PFSK-1 (cell line): ENCODE measurements around the gene EPB41L4B.

Source experiments
- FOXP2 ChIP-seq: optimal IDR thresholded peaks from 2 replicates; pipeline ENCODE3; 2011; ENCODE audit warnings: borderline replicate concordance, control low read depth, inconsistent platforms; ENCODE audit not compliant: insufficient read depth; ENCODE audit errors: extremely low read length, extremely low read depth
- POLR2AphosphoS5 ChIP-seq: IDR thresholded peaks from 2 replicates; pipeline ENCODE4 v1.6.1; 2012; ENCODE audit warnings: low read depth, mild to moderate bottlenecking, control low read depth, low read length, moderate library complexity
- REST ChIP-seq, 2 experiments: IDR thresholded peaks; 2 replicates each; pipeline versions ENCODE4 v1.6.1 to v1.8.0; 2011 to 2012; ENCODE audit warnings: low read depth in 2 of 2, low read length in 2 of 2, control low read depth in 1 of 2, inconsistent platforms in 1 of 2, mild to moderate bottlenecking in 1 of 2, moderate library complexity in 1 of 2; ENCODE audit not compliant: insufficient read depth in 1 of 2
- SIN3A ChIP-seq: IDR thresholded peaks from 2 replicates; pipeline ENCODE4 v1.6.1; 2012; ENCODE audit warnings: mild to moderate bottlenecking, low read length, moderate library complexity, borderline replicate concordance; ENCODE audit not compliant: insufficient read depth
- TAF1 ChIP-seq: IDR thresholded peaks from 2 replicates; pipeline ENCODE4 v1.6.1; 2012; ENCODE audit warnings: low read length, control low read depth, borderline replicate concordance; ENCODE audit not compliant: insufficient read depth

- TF ChIP-seq POLR2AphosphoS5 (no peak), TAF1 (no peak), SIN3A (no peak), REST (IDR thresholded peaks at IDR 0.05; ENCODE audit: insufficient read depth in 1 of 2, low read depth in 2 of 2, low read length in 2 of 2) (no peak), FOXP2 (no peak)
Measured at GRCh38 chr9:109297899-109298298, 23.0 kb downstream of the EPB41L4B start.
